ENCODE results near the gene PLXNA4. TPM values are rescaled to one million over a fixed set of nuclear protein-coding genes. Genes with fewer than 3 reads are reported as not detected.

The PLXNA4 gene
- total RNA-seq, 2 experiments from 2014 or later = 0.75 to 0.85 TPM

DNA sequence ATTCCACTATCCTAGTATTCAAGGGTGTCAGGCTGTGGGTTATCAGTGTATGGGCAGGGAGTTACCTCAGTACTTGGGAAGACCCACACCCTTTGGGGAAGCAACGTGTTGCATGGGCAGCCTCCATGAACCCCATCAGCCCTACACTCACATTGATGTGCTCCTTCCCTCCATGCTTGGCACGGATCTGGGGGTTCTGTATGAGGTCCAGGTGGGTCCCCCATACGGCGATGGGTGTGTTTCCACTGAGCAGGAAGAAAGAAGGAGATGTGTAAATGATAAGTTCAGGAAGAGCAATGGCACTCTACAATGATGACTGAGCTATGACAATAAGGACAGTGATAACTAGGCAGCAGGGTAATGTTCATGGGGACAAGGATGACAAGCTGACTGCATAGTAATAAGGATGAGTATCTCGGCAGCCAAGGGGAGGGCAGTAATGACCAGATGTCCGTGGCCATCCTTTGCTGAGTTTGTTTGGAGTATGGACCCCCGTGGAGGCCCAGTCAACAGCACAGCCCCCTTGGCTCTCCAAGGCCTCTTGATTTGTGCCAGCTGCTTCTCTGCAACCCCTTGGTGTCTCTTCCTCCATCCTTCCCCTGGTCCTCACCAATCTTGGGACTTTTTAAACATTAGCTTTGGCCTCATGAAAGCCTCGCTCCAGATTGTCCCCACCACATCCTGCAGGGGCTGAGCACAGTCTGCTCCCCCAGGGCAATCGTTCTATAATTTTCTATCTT, 394.2 kb downstream of the PLXNA4 start:
- peaks cover 0 to 3% of the 10 kb centered on the region in 2 experiments for H3K27me3 ChIP-seq (ENCODE audit: control insufficient read depth in 1 of 2, insufficient read depth in 2 of 2, low read length in 2 of 2)
- H3K9me3 Mint-ChIP-seq = no peaks in the 10 kb centered on the region
- no peak overlapping the region for H3K4me3 ChIP-seq (ENCODE audit: low read length)
- no peaks in the 10 kb centered on the region for H3K36me3 ChIP-seq (ENCODE audit: insufficient read depth, low read length)
- H3K27ac ChIP-seq (ENCODE audit: low read depth in 1 of 2, low read length in 2 of 2) = no peak overlapping the region
- H3K27ac Mint-ChIP-seq = no peak overlapping the region
- H3K27me3 Mint-ChIP-seq = no peaks in the 10 kb centered on the region
- H3K4me1 Mint-ChIP-seq (ENCODE audit: low read depth) = no peaks in the 10 kb centered on the region
- intact Hi-C loops (cut with DNase I, micrococcal nuclease) = no loop called here
- no peak overlapping the region for H3K4me3 Mint-ChIP-seq
- DNase-seq (no peak), ATAC-seq (ENCODE audit: poor library complexity) (no peak)
- no peak for TF ChIP-seq CTCF (IDR thresholded peaks at IDR 0.05)
- ChIA-PET CTCF (no interaction called here), POLR2A (no interaction called here)
- H3K4me1 ChIP-seq (ENCODE audit: insufficient read depth, low read length) = no peaks in the 10 kb centered on the region
- H3K36me3 Mint-ChIP-seq (ENCODE audit: low read depth) = no peaks in the 10 kb centered on the region
- H3K9me3 ChIP-seq (ENCODE audit: control insufficient read depth in 1 of 2, insufficient read depth in 1 of 2, low read length in 2 of 2) = peaks cover 0 to 21% of the 10 kb centered on the region in 2 experiments

DNA sequence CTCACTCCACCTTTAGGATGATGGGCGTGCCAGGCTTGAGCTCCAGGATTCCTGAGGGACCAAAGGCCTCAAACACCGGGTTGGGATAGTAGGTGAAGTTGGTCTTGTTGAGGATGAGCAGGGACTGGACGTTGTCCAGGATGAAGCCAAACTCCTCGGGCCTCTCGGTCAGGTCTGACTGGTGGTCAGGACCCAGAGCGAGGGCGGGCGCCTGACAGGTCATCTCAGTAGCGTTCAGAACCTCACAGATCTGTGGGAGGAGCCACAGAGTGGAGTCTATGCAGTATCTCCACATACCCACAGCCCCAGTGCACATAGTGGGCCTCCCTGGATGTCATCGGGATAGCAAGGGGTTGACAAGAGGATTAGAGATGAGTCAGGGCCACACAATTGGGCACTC, 394.9 kb downstream of the PLXNA4 start:
- ChIA-PET CTCF (no interaction called here), POLR2A (no interaction called here)
- intact Hi-C loops (cut with DNase I, micrococcal nuclease) = no loop called here
- Histone ChIP-seq H3K27me3 (ENCODE audit: control insufficient read depth in 1 of 2, insufficient read depth in 2 of 2, low read length in 2 of 2) (peaks cover 0 to 3% of the 10 kb centered on the region in 2 experiments), H3K36me3 (ENCODE audit: insufficient read depth, low read length) (no peaks in the 10 kb centered on the region), H3K27ac (ENCODE audit: low read depth in 1 of 2, low read length in 2 of 2) (no peak overlapping the region), H3K4me3 (ENCODE audit: low read length) (no peak overlapping the region), H3K4me1 (ENCODE audit: insufficient read depth, low read length) (no peaks in the 10 kb centered on the region), H3K9me3 (ENCODE audit: control insufficient read depth in 1 of 2, insufficient read depth in 1 of 2, low read length in 2 of 2) (peaks cover 0 to 19% of the 10 kb centered on the region in 2 experiments)
- DNase-seq (no peak), ATAC-seq (ENCODE audit: poor library complexity) (no peak)
- H3K27ac Mint-ChIP-seq = no peak overlapping the region
- no peak for TF ChIP-seq CTCF (IDR thresholded peaks at IDR 0.05)
- no peak overlapping the region for H3K4me3 Mint-ChIP-seq
- no peaks in the 10 kb centered on the region for H3K27me3 Mint-ChIP-seq
- H3K36me3 Mint-ChIP-seq (ENCODE audit: low read depth) = no peaks in the 10 kb centered on the region
- no peaks in the 10 kb centered on the region for H3K9me3 Mint-ChIP-seq
- no peaks in the 10 kb centered on the region for H3K4me1 Mint-ChIP-seq (ENCODE audit: low read depth)

DNA sequence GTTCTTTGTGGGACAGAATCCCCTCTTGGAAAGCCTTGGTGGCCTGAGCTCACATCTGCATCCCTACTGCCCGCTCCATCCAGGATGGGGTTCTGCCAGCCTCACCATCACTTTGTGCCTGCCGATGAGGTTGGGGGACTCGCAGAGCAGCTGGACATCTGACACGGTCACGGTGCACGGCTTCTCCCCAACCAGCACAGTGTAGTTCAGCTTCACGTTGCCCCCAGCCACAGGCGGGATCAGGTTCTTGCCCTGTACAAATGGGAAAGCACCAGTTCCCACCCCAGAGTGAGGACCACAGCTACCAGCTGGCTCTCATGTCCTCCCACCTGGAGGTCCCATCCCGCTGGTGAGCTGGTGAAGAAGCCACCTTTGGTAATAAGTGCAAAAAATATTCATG, 395.8 kb downstream of the PLXNA4 start:
- no peaks in the 10 kb centered on the region for H3K36me3 ChIP-seq (ENCODE audit: insufficient read depth, low read length)
- ATAC-seq (ENCODE audit: poor library complexity) = no peak

More for the DNA sequence above, 395.8 kb downstream of the PLXNA4 start:
- TF ChIP-seq CTCF (IDR thresholded peaks at IDR 0.05) = no peak
- DNase-seq = no peak
- POLR2A ChIA-PET = no interaction called here
- intact Hi-C loops (cut with DNase I, micrococcal nuclease) = no loop called here
- Histone ChIP-seq H3K27ac (ENCODE audit: low read depth in 1 of 2, low read length in 2 of 2) (no peak overlapping the region), H3K4me1 (ENCODE audit: insufficient read depth, low read length) (no peaks in the 10 kb centered on the region), H3K27me3 (ENCODE audit: control insufficient read depth in 1 of 2, insufficient read depth in 2 of 2, low read length in 2 of 2) (peaks cover 0 to 3% of the 10 kb centered on the region in 2 experiments), H3K4me3 (ENCODE audit: low read length) (no peak overlapping the region), H3K9me3 (ENCODE audit: control insufficient read depth in 1 of 2, insufficient read depth in 1 of 2, low read length in 2 of 2) (peaks cover 0 to 13% of the 10 kb centered on the region in 2 experiments)
- H3K4me1 Mint-ChIP-seq (ENCODE audit: low read depth) = no peaks in the 10 kb centered on the region
- CTCF ChIA-PET = no interaction called here
- H3K9me3 Mint-ChIP-seq = no peaks in the 10 kb centered on the region
- no peak overlapping the region for H3K27ac Mint-ChIP-seq
- H3K27me3 Mint-ChIP-seq = no peaks in the 10 kb centered on the region
- H3K36me3 Mint-ChIP-seq (ENCODE audit: low read depth) = no peaks in the 10 kb centered on the region
- H3K4me3 Mint-ChIP-seq = no peak overlapping the region

Measured in CD4-positive, alpha-beta T cell (primary cell).